ENCODE data around the gene CXCL8.

CXCL8 gene

GRCh38 chr4:73727685-73728084 lies 12.7 kb upstream of the CXCL8 start:
- TF ChIP-seq CTCF (IDR thresholded peaks at IDR 0.05), result no peak
- Histone ChIP-seq H3K27ac (no peak overlapping the region), H3K4me3 (no peak overlapping the region)
- DNase-seq (ENCODE audit: low spot score), result no peak

GRCh38 chr4:73728091-73728741 lies 12.2 kb upstream of the CXCL8 start:
- DNase-seq (ENCODE audit: low spot score), result no peak
- TF ChIP-seq CTCF (IDR thresholded peaks at IDR 0.05), result no peak
- no peak overlapping the region for H3K27ac ChIP-seq

GRCh38 chr4:73729534-73730165 lies 10.7 kb upstream of the CXCL8 start:
- Histone ChIP-seq H3K27ac (peak overlapping the region in 1 of 2 donors; percentile 46), H3K4me3 (no peak overlapping the region)

More at GRCh38 chr4:73728091-73728741, 12.2 kb upstream of the CXCL8 start:
- no peak overlapping the region for H3K4me3 ChIP-seq

GRCh38 chr4:73730292-73730691 lies 10.1 kb upstream of the CXCL8 start:
- H3K4me3 ChIP-seq, result no peak overlapping the region
- TF ChIP-seq CTCF (IDR thresholded peaks at IDR 0.05), result no peak
- H3K27ac ChIP-seq, result no peak overlapping the region
- no peak for DNase-seq (ENCODE audit: low spot score)

More at GRCh38 chr4:73729534-73730165, 10.7 kb upstream of the CXCL8 start:
- DNase-seq (ENCODE audit: low spot score), result peak; percentile 83
- TF ChIP-seq CTCF (IDR thresholded peaks at IDR 0.05), result peak; percentile 68

GRCh38 chr4:73730867-73731266 lies 9.5 kb upstream of the CXCL8 start:
- no peak for TF ChIP-seq CTCF (IDR thresholded peaks at IDR 0.05)
- DNase-seq (ENCODE audit: low spot score), result no peak
- no peak overlapping the region for H3K27ac ChIP-seq

GRCh38 chr4:73731968-73732610 lies 8.3 kb upstream of the CXCL8 start:
- DNase-seq (ENCODE audit: low spot score), result no peak

More at GRCh38 chr4:73730867-73731266, 9.5 kb upstream of the CXCL8 start:
- no peak overlapping the region for H3K4me3 ChIP-seq

More at GRCh38 chr4:73731968-73732610, 8.3 kb upstream of the CXCL8 start:
- TF ChIP-seq CTCF (IDR thresholded peaks at IDR 0.05), result no peak
- Histone ChIP-seq H3K4me3 (no peak overlapping the region), H3K27ac (peak overlapping the region in 1 of 2 donors; percentile 9)
